Measurements from ENCODE around the gene RAPGEF2. TPM values are rescaled to one million over a fixed set of nuclear protein-coding genes. Genes with fewer than 3 reads are reported as not detected.

The RAPGEF2 gene
- total RNA-seq, 1 donor from 2014 or later = 32.4 TPM

DNA sequence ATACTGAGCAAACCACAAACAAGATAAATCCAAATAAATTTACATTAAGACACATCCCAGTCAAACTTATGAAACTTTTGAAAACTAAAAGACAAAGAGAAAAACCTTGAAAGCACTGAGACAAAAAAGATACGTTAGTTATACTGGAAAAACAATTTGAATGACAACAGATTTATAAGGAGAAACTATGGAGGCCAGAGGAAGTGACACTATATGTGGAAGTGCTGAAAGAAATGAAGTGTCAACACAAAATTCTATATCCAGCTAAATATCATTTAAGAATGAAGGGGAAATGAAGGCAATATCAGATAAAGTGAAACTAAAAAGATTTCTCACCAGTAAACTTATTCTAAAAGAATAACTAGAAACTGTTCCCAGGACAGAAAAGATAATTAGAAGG is 283.7 kb downstream of the RAPGEF2 start:
- intact Hi-C loops (cut with DNase I) = no loop called here
- no peaks in the 10 kb centered on the region for H3K9me3 ChIP-seq
- no peak overlapping the region for H3K4me3 ChIP-seq
- no peak for DNase-seq (ENCODE audit: extremely low spot score in 2 of 2)
- no peak for TF ChIP-seq POLR2AphosphoS5 (IDR thresholded peaks at IDR 0.05; ENCODE audit: insufficient read depth in 1 of 2, low read depth in 1 of 2)
- TF ChIP-seq, protein P1, sequence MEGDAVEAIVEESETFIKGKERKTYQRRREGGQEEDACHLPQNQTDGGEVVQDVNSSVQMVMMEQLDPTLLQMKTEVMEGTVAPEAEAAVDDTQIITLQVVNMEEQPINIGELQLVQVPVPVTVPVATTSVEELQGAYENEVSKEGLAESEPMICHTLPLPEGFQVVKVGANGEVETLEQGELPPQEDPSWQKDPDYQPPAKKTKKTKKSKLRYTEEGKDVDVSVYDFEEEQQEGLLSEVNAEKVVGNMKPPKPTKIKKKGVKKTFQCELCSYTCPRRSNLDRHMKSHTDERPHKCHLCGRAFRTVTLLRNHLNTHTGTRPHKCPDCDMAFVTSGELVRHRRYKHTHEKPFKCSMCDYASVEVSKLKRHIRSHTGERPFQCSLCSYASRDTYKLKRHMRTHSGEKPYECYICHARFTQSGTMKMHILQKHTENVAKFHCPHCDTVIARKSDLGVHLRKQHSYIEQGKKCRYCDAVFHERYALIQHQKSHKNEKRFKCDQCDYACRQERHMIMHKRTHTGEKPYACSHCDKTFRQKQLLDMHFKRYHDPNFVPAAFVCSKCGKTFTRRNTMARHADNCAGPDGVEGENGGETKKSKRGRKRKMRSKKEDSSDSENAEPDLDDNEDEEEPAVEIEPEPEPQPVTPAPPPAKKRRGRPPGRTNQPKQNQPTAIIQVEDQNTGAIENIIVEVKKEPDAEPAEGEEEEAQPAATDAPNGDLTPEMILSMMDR (IDR thresholded peaks at IDR 0.05) = no peak
- TF ChIP-seq POLR2A (IDR thresholded peaks at IDR 0.05) = no peak
- no peaks in the 10 kb centered on the region for H3K27me3 ChIP-seq
- H3K36me3 ChIP-seq = no peaks in the 10 kb centered on the region
- H3K27ac ChIP-seq = no peak overlapping the region
- no peaks in the 10 kb centered on the region for H3K4me1 ChIP-seq

DNA sequence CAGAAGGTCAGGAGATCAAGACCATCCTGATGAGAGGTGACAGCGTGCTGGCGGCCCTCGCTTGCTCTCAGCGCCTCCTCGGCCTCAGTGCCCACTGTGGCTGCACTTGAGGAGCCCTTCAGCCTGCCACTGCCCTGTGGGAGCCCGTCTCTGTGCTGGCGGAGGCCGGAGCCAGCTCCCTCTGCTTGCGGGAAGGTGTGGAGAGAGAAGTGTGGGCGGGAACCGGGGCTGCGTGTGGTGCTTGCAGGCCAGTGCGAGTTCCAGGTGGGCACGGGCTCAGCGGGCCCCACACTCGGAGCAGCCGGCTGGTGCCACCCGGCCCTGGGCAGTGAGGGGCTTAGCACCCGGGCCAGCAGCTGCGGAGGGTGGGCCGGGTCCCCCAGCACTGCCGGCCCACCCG is 286.9 kb downstream of the RAPGEF2 start:
- no peaks in the 10 kb centered on the region for H3K27me3 ChIP-seq
- H3K9me3 ChIP-seq = no peaks in the 10 kb centered on the region
- no peaks in the 10 kb centered on the region for H3K4me1 ChIP-seq
- no peak for DNase-seq (ENCODE audit: extremely low spot score in 2 of 2)
- no peaks in the 10 kb centered on the region for H3K36me3 ChIP-seq
- intact Hi-C loops (cut with DNase I) = no loop called here
- TF ChIP-seq POLR2A (IDR thresholded peaks at IDR 0.05) (no peak), POLR2AphosphoS5 (IDR thresholded peaks at IDR 0.05; ENCODE audit: insufficient read depth in 1 of 2, low read depth in 1 of 2) (no peak)
- TF ChIP-seq, protein P1 (IDR thresholded peaks at IDR 0.05) = no peak
- no peak overlapping the region for H3K27ac ChIP-seq
- no peak overlapping the region for H3K4me3 ChIP-seq

DNA sequence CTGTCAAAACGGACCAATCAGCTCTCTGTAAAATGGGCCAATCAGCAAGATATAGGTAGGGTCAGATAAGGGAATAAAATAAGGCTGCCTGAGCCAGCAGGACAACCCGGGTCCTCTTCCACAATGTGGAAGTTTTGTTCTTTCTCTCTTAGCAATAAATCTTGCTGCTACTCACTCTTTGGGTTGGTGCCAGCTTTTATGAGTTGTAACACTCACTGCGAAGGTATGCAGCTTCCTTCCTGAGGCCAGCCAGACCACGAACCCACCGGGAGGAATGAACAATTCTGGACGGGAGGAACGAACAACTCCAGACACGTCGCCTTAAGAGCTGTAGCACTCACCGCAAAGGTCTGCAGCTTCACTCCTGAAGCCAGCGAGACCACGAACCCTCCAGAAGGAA is 287.8 kb downstream of the RAPGEF2 start:
- intact Hi-C loops (cut with DNase I) = no loop called here
- DNase-seq (ENCODE audit: extremely low spot score in 2 of 2) = no peak
- H3K4me1 ChIP-seq = no peaks in the 10 kb centered on the region
- no peak overlapping the region for H3K4me3 ChIP-seq
- H3K36me3 ChIP-seq = no peaks in the 10 kb centered on the region
- H3K27ac ChIP-seq = no peak overlapping the region
- H3K27me3 ChIP-seq = no peaks in the 10 kb centered on the region
- TF ChIP-seq, protein P1 (IDR thresholded peaks at IDR 0.05) = no peak
- TF ChIP-seq POLR2AphosphoS5 (IDR thresholded peaks at IDR 0.05; ENCODE audit: insufficient read depth in 1 of 2, low read depth in 1 of 2) (no peak), POLR2A (IDR thresholded peaks at IDR 0.05) (no peak)
- no peaks in the 10 kb centered on the region for H3K9me3 ChIP-seq

DNA sequence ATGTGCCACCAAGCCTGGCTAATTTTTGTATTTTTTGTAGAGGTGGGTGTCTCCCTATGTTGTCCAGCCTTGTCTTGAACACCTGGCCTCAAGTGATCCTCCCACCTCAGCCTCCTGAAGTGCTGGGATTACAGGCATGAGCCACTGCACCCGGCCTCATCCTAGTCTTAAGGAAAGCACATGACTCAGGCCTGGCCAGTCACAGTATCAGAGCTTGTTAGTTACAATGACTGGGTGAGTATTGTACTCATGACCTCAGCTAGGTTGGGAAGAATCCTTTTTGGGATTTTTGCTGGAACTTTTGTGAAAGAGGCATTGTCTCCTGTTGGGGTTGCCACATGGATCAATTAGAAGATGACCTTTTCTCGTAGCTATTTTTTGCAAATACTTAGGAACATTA is 292.8 kb downstream of the RAPGEF2 start:
- no peaks in the 10 kb centered on the region for H3K9me3 ChIP-seq
- H3K4me1 ChIP-seq = peaks cover 3% of the 10 kb centered on the region
- intact Hi-C loops (cut with DNase I) = no loop called here
- H3K27me3 ChIP-seq = no peaks in the 10 kb centered on the region
- no peak for DNase-seq (ENCODE audit: extremely low spot score in 2 of 2)
- no peak overlapping the region for H3K27ac ChIP-seq
- H3K4me3 ChIP-seq = no peak overlapping the region
- TF ChIP-seq, protein P1 (IDR thresholded peaks at IDR 0.05) = no peak
- no peak for TF ChIP-seq POLR2A (IDR thresholded peaks at IDR 0.05)
- no peak for TF ChIP-seq POLR2AphosphoS5 (IDR thresholded peaks at IDR 0.05; ENCODE audit: insufficient read depth in 1 of 2, low read depth in 1 of 2)
- no peaks in the 10 kb centered on the region for H3K36me3 ChIP-seq

DNA sequence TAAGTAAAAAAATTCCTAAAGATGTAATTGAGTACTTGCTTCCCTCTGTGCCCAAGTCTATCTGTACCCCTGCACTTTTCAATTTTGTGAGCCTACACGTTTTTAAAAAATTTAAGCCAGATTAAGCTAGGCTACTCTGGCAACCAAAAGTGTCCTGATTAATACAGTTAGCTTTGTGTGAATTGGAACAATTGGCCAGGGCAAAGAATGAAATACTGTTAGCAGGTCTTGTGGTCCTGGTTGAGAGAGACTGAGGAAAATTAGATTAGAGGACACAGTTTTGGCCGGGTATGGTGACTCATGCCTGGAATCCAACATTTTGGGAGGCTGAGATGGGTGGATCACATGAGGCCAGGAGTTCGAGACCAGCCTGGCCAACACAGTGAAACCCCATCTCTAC is 293.3 kb downstream of the RAPGEF2 start:
- no peaks in the 10 kb centered on the region for H3K36me3 ChIP-seq
- no peaks in the 10 kb centered on the region for H3K27me3 ChIP-seq
- H3K27ac ChIP-seq = no peak overlapping the region
- TF ChIP-seq POLR2A (IDR thresholded peaks at IDR 0.05) (no peak), POLR2AphosphoS5 (IDR thresholded peaks at IDR 0.05; ENCODE audit: insufficient read depth in 1 of 2, low read depth in 1 of 2) (no peak)
- TF ChIP-seq, protein P1 (IDR thresholded peaks at IDR 0.05) = no peak
- H3K9me3 ChIP-seq = no peaks in the 10 kb centered on the region
- intact Hi-C loops (cut with DNase I) = no loop called here
- H3K4me1 ChIP-seq = peaks cover 8% of the 10 kb centered on the region
- H3K4me3 ChIP-seq = no peak overlapping the region
- no peak for DNase-seq (ENCODE audit: extremely low spot score in 2 of 2)
